ENCODE results near the gene LRCH1. TPM values are rescaled to one million over a fixed set of nuclear protein-coding genes. Genes with fewer than 3 reads are reported as not detected.

LRCH1 gene
- total and polyA plus RNA-seq, 2 of the 4 experiments (the other 2 are of a cell fraction) = 7.0 to 8.8 TPM

GRCh38 chr13:46509981-46510380 lies 43.0 kb upstream of the LRCH1 start:
- no peaks in the 10 kb centered on the region for H3K9me3 ChIP-seq (ENCODE audit: control insufficient read depth, insufficient read depth, low read length)
- no peak overlapping the region for H3K4me3 ChIP-seq (ENCODE audit: insufficient read depth, low read depth, low read length)
- no peaks in the 10 kb centered on the region for H3K36me3 ChIP-seq (ENCODE audit: control insufficient read depth, insufficient read depth, low read length)
- no peaks in the 10 kb centered on the region for H3K79me1 ChIP-seq (ENCODE audit: low read depth in 1 of 2, low read length in 2 of 2)
- no peak overlapping the region for H4K91ac ChIP-seq (ENCODE audit: insufficient read depth, low read depth, low read length)
- H2AK5ac ChIP-seq (ENCODE audit: low read depth, low read length) = no peak overlapping the region
- ATAC-seq (ENCODE audit: low read depth) (no peak), DNase-seq (no peak)
- H3K9me1 ChIP-seq (ENCODE audit: insufficient read depth, low read length) = no peaks in the 10 kb centered on the region
- H3K27me3 ChIP-seq (ENCODE audit: control insufficient read depth, insufficient read depth, low read length) = peaks cover 10% of the 10 kb centered on the region
- no peak overlapping the region for H3K18ac ChIP-seq (ENCODE audit: low read depth, low read length)
- in situ Hi-C loops (cut with MboI; ENCODE audit: low sequenced_read_pairs) = no loop called here
- no peak overlapping the region for H2BK5ac ChIP-seq (ENCODE audit: low read depth, low read length, poor library complexity, severe bottlenecking)
- no peak overlapping the region for H4K8ac ChIP-seq (ENCODE audit: low read depth in 2 of 2, low read length in 2 of 2)
- intact Hi-C loops (cut with micrococcal nuclease) = no loop called here
- no peak overlapping the region for H3K23ac ChIP-seq (ENCODE audit: low read depth, low read length)
- H4K20me1 ChIP-seq (ENCODE audit: insufficient read depth, low read length) = no peaks in the 10 kb centered on the region
- TF ChIP-seq MAZ (IDR thresholded peaks at IDR 0.05; ENCODE audit: borderline replicate concordance, low read depth, low read length) (no peak), RCOR1 (IDR thresholded peaks at IDR 0.05; ENCODE audit: insufficient replicate concordance, low read length) (no peak), CEBPB (IDR thresholded peaks at IDR 0.05; ENCODE audit: low read depth, low read length) (no peak), MAFK (IDR thresholded peaks at IDR 0.05; ENCODE audit: low read depth, low read length) (no peak), MXI1 (IDR thresholded peaks at IDR 0.05; ENCODE audit: borderline replicate concordance, low read depth, low read length) (no peak), BHLHE40 (IDR thresholded peaks at IDR 0.05; ENCODE audit: low read depth, low read length) (no peak), CHD1 (IDR thresholded peaks at IDR 0.05; ENCODE audit: low read depth, low read length) (no peak), FOS (IDR thresholded peaks at IDR 0.05; ENCODE audit: low read depth, low read length) (no peak), RFX5 (IDR thresholded peaks at IDR 0.05; ENCODE audit: low read depth, low read length) (no peak), CTCF (conservative IDR thresholded peaks at IDR 0.05; ENCODE audit: low read depth, low read length) (no peak), SMC3 (IDR thresholded peaks at IDR 0.05; ENCODE audit: low read depth, low read length) (no peak), NFE2L2 (IDR thresholded peaks at IDR 0.05; ENCODE audit: low read depth, low read length) (no peak), RAD21 (IDR thresholded peaks at IDR 0.05; ENCODE audit: low read length) (no peak), ELK1 (IDR thresholded peaks at IDR 0.05; ENCODE audit: borderline replicate concordance, low read depth, low read length) (no peak), POLR2A (IDR thresholded peaks at IDR 0.05; ENCODE audit: low read depth, low read length) (no peak)
- TF ChIP-seq, protein P1, sequence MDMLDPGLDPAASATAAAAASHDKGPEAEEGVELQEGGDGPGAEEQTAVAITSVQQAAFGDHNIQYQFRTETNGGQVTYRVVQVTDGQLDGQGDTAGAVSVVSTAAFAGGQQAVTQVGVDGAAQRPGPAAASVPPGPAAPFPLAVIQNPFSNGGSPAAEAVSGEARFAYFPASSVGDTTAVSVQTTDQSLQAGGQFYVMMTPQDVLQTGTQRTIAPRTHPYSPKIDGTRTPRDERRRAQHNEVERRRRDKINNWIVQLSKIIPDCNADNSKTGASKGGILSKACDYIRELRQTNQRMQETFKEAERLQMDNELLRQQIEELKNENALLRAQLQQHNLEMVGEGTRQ (IDR thresholded peaks at IDR 0.05; ENCODE audit: low read depth, low read length) = no peak
- H2BK15ac ChIP-seq (ENCODE audit: low read depth, low read length) = no peak overlapping the region
- no peak overlapping the region for H3K27ac ChIP-seq (ENCODE audit: insufficient read depth, low read length)
- no TSS peak for BruUV-seq (replicated peaks)
- no peak overlapping the region for H2AFZ ChIP-seq (replicated peaks; ENCODE audit: low read length, poor library complexity)
- no peak overlapping the region for H4K5ac ChIP-seq (ENCODE audit: low read depth, low read length)
- no peak overlapping the region for H3K14ac ChIP-seq (replicated peaks; ENCODE audit: low read depth, low read length)
- no peak overlapping the region for H2BK20ac ChIP-seq (ENCODE audit: low read depth, low read length)
- no CpG with 5 or more reads among the region's 4 CpGs for WGBS, 2 experiments (ENCODE audit: extremely low coverage in 2 of 2, insufficient read length in 1 of 2)
- POLR2A ChIA-PET (ENCODE audit: unreplicated experiment) = no interaction called here
- H3K4me2 ChIP-seq (ENCODE audit: low read depth, low read length) = no peak overlapping the region
- CTCF ChIA-PET = no interaction called here
- no peak overlapping the region for H3K56ac ChIP-seq (ENCODE audit: extremely low read depth, insufficient read depth, low read length)
- H3K4me1 ChIP-seq (ENCODE audit: control insufficient read depth, insufficient read depth, low read length) = no peaks in the 10 kb centered on the region
- H2AK9ac ChIP-seq (replicated peaks; ENCODE audit: low read depth, low read length, poor library complexity) = no peak overlapping the region
- no peak overlapping the region for H3K9ac ChIP-seq (ENCODE audit: low read depth, low read length)
- H3K4ac ChIP-seq (ENCODE audit: low read depth, low read length) = no peak overlapping the region
- dilution Hi-C loops (cut with HindIII; ENCODE audit: low sequenced_read_pairs, unreplicated experiment) = no loop called here
- H2BK120ac ChIP-seq (ENCODE audit: low read depth, low read length) = no peak overlapping the region
